HG02885 (cell line): ENCODE measurements around the gene PRUNE2.
"Not testable (repeated sequence)": the region's sequence is repeated elsewhere in the genome, so short reads cannot be mapped to it uniquely, and the experiment has no call there.

Experiments
- ATAC-seq: cut with Tn5 transposase; IDR thresholded peaks from one replicate; pipeline ENCODE4 v1.9.1; 2021; ENCODE audit warnings: mild to moderate bottlenecking; ENCODE audit not compliant: unreplicated experiment, poor library complexity

The PRUNE2 gene

GRCh38 chr9:76873056-76873792, 32.7 kb downstream of the PRUNE2 start:
- ATAC-seq: no peak

GRCh38 chr9:76868897-76869296, 37.0 kb downstream of the PRUNE2 start:
- no peak for ATAC-seq

GRCh38 chr9:76866689-76867088, 39.2 kb downstream of the PRUNE2 start:
- ATAC-seq: no peak

GRCh38 chr9:76863832-76864231, 42.1 kb downstream of the PRUNE2 start:
- no peak for ATAC-seq

- ATAC-seq: no peak
Measured at GRCh38 chr9:76859860-76860259, 46.1 kb downstream of the PRUNE2 start.

GRCh38 chr9:76858248-76858647, 47.7 kb downstream of the PRUNE2 start:
- not testable (repeated sequence) for ATAC-seq

GRCh38 chr9:76856016-76856415, 49.9 kb downstream of the PRUNE2 start:
- no peak for ATAC-seq

GRCh38 chr9:76855015-76855414, 50.9 kb downstream of the PRUNE2 start:
- ATAC-seq: no peak

GRCh38 chr9:76852026-76852425, 53.9 kb downstream of the PRUNE2 start:
- no peak for ATAC-seq

GRCh38 chr9:76846297-76846696, 59.6 kb downstream of the PRUNE2 start:
- no peak for ATAC-seq

GRCh38 chr9:76845254-76845653, 60.7 kb downstream of the PRUNE2 start:
- ATAC-seq: no peak

- no peak for ATAC-seq
Measured at GRCh38 chr9:76835571-76836283, 70.2 kb downstream of the PRUNE2 start.

GRCh38 chr9:76828447-76828846, 77.5 kb downstream of the PRUNE2 start:
- no peak for ATAC-seq

GRCh38 chr9:76827296-76828080, 78.4 kb downstream of the PRUNE2 start:
- no peak for ATAC-seq

GRCh38 chr9:76820431-76820830, 85.5 kb downstream of the PRUNE2 start:
- no peak for ATAC-seq

GRCh38 chr9:76818271-76818670, 87.6 kb downstream of the PRUNE2 start:
- ATAC-seq: no peak

GRCh38 chr9:76817489-76817888, 88.4 kb downstream of the PRUNE2 start:
- ATAC-seq: no peak

GRCh38 chr9:76812591-76812990, 93.3 kb downstream of the PRUNE2 start:
- no peak for ATAC-seq

GRCh38 chr9:76810377-76810957, 95.4 kb downstream of the PRUNE2 start:
- peak; percentile 86 for ATAC-seq

- no peak for ATAC-seq
Measured at GRCh38 chr9:76808636-76809035, 97.3 kb downstream of the PRUNE2 start.

- ATAC-seq: no peak
Measured at GRCh38 chr9:76803762-76804161, 102.2 kb downstream of the PRUNE2 start.
